ENCODE results near the gene WDR91.

The WDR91 gene

GRCh38 chr7:135151132-135151531, 60.2 kb downstream of the WDR91 start:
- H3K36me3 ChIP-seq (ENCODE audit: control insufficient read depth, insufficient read depth, low read length): no peaks in the 10 kb centered on the region
- H3K27ac ChIP-seq (ENCODE audit: insufficient read depth, low read depth, low read length, poor library complexity, severe bottlenecking): no peak overlapping the region
- H3K4me3 ChIP-seq (ENCODE audit: insufficient read depth, low read depth, low read length): no peak overlapping the region
- H3K27me3 ChIP-seq (ENCODE audit: control insufficient read depth, insufficient read depth, low read length, poor library complexity, severe bottlenecking): no peaks in the 10 kb centered on the region
- 89 to 94% methylated on average over 2 of the region's 2 CpGs for WGBS, 2 experiments
- H3K9me3 ChIP-seq (ENCODE audit: control insufficient read depth, low read length): no peaks in the 10 kb centered on the region
- H3K4me1 ChIP-seq (ENCODE audit: control insufficient read depth, insufficient read depth, low read length): no peaks in the 10 kb centered on the region

GRCh38 chr7:135150072-135150782, 61.1 kb downstream of the WDR91 start:
- H3K4me3 ChIP-seq (ENCODE audit: insufficient read depth, low read depth, low read length): no peak overlapping the region
- no peaks in the 10 kb centered on the region for H3K27me3 ChIP-seq (ENCODE audit: control insufficient read depth, insufficient read depth, low read length, poor library complexity, severe bottlenecking)
- H3K4me1 ChIP-seq (ENCODE audit: control insufficient read depth, insufficient read depth, low read length): no peaks in the 10 kb centered on the region
- WGBS, 2 experiments: 89 to 91% methylated on average over 8 of the region's 8 CpGs
- no peak overlapping the region for H3K27ac ChIP-seq (ENCODE audit: insufficient read depth, low read depth, low read length, poor library complexity, severe bottlenecking)
- H3K9me3 ChIP-seq (ENCODE audit: control insufficient read depth, low read length): no peaks in the 10 kb centered on the region
- H3K36me3 ChIP-seq (ENCODE audit: control insufficient read depth, insufficient read depth, low read length): no peaks in the 10 kb centered on the region

- Histone ChIP-seq H3K4me1 (ENCODE audit: control insufficient read depth, insufficient read depth, low read length) (no peaks in the 10 kb centered on the region), H3K9me3 (ENCODE audit: control insufficient read depth, low read length) (no peaks in the 10 kb centered on the region), H3K27me3 (ENCODE audit: control insufficient read depth, insufficient read depth, low read length, poor library complexity, severe bottlenecking) (no peaks in the 10 kb centered on the region), H3K4me3 (ENCODE audit: insufficient read depth, low read depth, low read length) (no peak within 1 kb of the TSS), H3K27ac (ENCODE audit: insufficient read depth, low read depth, low read length, poor library complexity, severe bottlenecking) (no peak within 1 kb of the TSS), H3K36me3 (ENCODE audit: control insufficient read depth, insufficient read depth, low read length) (no peaks in the 10 kb centered on the region)
- WGBS, 2 experiments: 84 to 87% methylated on average over 13 of the region's 13 CpGs
Measured at GRCh38 chr7:135147899-135148721, 63.2 kb downstream of the WDR91 start, which contains the start of gene TMEM140. TSS of gene TMEM140 (plus strand) at chr7:135148072. CDS start at chr7:135164442, 16,370 bp downstream.

- Histone ChIP-seq H3K4me1 (ENCODE audit: control insufficient read depth, insufficient read depth, low read length) (no peaks in the 10 kb centered on the region), H3K36me3 (ENCODE audit: control insufficient read depth, insufficient read depth, low read length) (no peaks in the 10 kb centered on the region), H3K4me3 (ENCODE audit: insufficient read depth, low read depth, low read length) (no peak overlapping the region), H3K9me3 (ENCODE audit: control insufficient read depth, low read length) (no peaks in the 10 kb centered on the region), H3K27ac (ENCODE audit: insufficient read depth, low read depth, low read length, poor library complexity, severe bottlenecking) (no peak overlapping the region), H3K27me3 (ENCODE audit: control insufficient read depth, insufficient read depth, low read length, poor library complexity, severe bottlenecking) (no peaks in the 10 kb centered on the region)
- WGBS, 2 experiments: 87 to 88% methylated on average over 6 of the region's 6 CpGs
Measured at GRCh38 chr7:135147341-135147898, 63.9 kb downstream of the WDR91 start.

DNA sequence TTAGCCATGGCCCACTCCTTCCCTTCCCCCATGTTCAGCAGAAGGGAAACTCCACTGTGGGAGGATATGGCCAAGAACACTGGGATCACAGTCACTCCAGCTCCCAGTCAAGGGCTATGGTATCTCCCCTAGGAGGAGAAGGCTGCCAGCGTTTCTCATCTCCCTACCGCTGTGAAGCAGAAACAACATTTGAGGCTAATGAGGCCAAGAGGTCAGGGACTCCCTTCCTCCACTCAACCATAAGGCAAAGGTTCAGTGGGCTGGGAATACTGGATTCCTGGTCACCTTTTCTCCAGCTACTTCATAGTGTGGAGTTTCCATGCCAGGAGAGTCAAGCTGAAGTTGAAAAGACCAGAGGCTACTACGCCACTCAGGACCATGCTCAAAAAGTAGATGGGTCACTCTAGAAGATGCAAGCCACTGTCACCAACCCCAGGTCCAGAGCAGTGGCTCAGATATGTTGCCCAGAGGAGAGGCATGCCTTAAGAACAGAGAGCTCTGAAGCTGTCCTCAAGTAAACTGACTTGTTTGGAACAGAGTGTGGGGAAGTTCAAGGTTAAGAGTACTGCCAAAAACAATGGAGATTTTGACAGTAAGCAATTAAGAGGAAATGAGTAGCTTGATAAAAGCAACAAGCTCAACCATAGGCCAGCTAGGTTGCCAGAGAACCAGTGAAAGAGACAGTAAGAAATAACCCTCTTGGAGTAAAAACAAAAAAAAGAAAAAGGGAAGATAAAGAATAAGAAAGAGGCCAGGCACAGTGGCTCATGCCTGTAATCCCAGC, 67.2 kb downstream of the WDR91 start:
- H3K27me3 ChIP-seq (ENCODE audit: control insufficient read depth, insufficient read depth, low read length, poor library complexity, severe bottlenecking): no peaks in the 10 kb centered on the region
- H3K9me3 ChIP-seq (ENCODE audit: control insufficient read depth, low read length): no peaks in the 10 kb centered on the region
- H3K27ac ChIP-seq (ENCODE audit: insufficient read depth, low read depth, low read length, poor library complexity, severe bottlenecking): no peak overlapping the region
- WGBS, 2 experiments: 90 to 92% methylated on average over 3 of the region's 3 CpGs
- no peaks in the 10 kb centered on the region for H3K4me1 ChIP-seq (ENCODE audit: control insufficient read depth, insufficient read depth, low read length)
- H3K4me3 ChIP-seq (ENCODE audit: insufficient read depth, low read depth, low read length): no peak overlapping the region
- H3K36me3 ChIP-seq (ENCODE audit: control insufficient read depth, insufficient read depth, low read length): no peaks in the 10 kb centered on the region
